ENCODE data around the gene MOGAT3. TPM values are rescaled to one million over a fixed set of nuclear protein-coding genes. Genes with fewer than 3 reads are reported as not detected.

The MOGAT3 gene
- total RNA-seq, 2 donors from 2014 or later = not detected

DNA sequence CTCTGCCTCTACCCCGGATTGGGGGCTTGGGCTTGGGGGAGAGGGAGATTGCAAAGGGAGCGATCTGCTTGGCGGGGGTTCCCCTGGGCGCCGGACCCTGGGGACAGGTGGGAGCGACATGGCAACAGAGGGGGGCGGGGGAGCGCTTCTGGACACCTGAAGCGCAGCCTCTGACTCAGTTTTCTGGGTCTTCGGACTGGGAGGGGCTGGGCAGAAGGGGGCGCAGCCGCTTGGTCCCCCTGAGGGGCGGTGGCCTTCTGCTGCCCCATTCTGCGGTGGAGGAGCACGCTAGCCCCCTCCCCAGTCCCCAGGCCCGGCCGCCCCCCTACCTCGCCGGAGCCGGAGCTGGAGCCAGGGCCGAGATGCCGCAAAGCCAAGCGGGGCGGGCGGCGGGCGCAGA lies 21.1 kb downstream of the MOGAT3 start:
- no peak for ATAC-seq
- intact Hi-C loops (cut with DNase I) = loop anchor here in 1 of 2 donors (10.0 kb wide), 1 partner anchor 285 kb away; the partner anchor contains the start of gene ACHE
- no peak for DNase-seq

DNA sequence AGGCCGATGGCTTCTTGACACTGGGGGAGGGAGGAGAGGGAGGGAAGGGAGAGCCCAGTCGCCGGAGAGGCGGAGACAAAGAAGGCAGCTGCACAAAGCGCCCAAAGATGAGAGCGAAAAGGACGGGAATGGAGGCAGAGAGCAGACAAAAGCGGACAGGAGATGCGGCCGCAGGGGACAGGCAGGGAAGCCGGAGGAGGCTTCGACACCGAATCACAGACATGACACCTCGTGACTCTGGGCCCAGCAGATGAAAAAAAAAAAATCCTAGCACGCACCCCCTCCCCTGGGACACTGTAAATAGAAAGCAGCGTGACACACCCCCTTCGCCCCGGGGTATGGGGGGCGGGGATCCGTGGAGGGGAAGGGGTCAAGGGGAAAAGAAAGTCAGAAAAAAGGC lies 21.7 kb downstream of the MOGAT3 start:
- no peak for DNase-seq
- ATAC-seq = no peak
- intact Hi-C loops (cut with DNase I) = loop anchor here in 1 of 2 donors (10.0 kb wide), 1 partner anchor 284 kb away; the partner anchor contains the start of gene ACHE

DNA sequence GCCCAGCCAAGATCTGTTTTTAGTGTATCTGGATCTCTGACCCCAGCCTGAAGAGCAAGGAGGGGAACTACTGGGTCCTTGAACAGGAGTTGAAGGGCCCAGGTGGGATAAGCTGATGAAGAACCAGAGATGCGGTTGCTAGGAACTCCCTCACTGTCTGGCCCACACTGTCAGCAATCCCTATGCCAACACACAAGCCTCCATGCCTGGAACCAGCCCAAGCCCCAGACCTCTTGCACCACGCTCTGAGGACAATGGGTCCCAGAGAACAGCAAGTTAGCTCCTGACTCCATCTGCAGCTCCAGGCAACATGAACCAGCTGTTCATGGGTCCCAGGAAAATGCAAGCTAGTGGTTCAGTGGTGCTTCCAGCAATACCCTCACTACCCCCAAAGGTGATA lies 23.2 kb downstream of the MOGAT3 start:
- intact Hi-C loops (cut with DNase I) = loop anchor here in 1 of 2 donors (10.0 kb wide), 1 partner anchor 283 kb away; the partner anchor contains the start of gene ACHE

GRCh38 chr7:101175664-101176063 lies 25.2 kb downstream of the MOGAT3 start:
- no peak for ATAC-seq
- intact Hi-C loops (cut with DNase I) = loop anchor here in 1 of 2 donors (10.0 kb wide), 1 partner anchor 281 kb away; the partner anchor contains the start of gene ACHE

More for the DNA sequence above, 23.2 kb downstream of the MOGAT3 start:
- no peak for DNase-seq
- ATAC-seq = no peak

DNA sequence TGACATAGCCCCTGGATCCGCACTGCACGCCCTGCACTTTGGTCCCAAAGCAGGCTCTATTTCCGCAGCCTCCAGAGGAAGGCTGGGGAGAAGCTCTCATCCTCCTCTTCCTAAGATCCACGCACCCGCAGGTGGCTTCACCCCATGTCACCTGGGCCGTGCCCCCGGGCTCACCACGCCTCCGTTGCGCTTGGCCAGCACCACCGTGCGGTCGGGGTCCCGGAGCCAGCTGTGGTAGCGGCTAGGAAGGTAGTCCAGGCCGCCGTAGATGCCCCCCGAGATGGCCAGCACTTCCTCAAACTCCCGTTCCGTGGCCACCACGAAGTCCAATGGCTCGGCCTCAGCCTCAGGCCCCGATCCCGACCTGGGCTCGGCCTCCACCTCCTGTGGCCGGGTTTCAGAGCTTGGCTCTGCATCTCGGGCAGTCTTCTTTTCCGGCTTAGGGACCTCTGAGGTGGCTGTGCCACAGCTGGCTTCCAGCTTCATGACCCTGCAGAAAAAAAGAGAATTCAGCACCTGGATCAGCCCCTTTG lies 26.4 kb downstream of the MOGAT3 start:
- intact Hi-C loops (cut with DNase I) = loop anchor here in 1 of 2 donors (10.0 kb wide), 1 partner anchor 280 kb away; the partner anchor contains the start of gene ACHE
- no peak for ATAC-seq
- no peak for DNase-seq

More at GRCh38 chr7:101175664-101176063, 25.2 kb downstream of the MOGAT3 start:
- DNase-seq = no peak

DNA sequence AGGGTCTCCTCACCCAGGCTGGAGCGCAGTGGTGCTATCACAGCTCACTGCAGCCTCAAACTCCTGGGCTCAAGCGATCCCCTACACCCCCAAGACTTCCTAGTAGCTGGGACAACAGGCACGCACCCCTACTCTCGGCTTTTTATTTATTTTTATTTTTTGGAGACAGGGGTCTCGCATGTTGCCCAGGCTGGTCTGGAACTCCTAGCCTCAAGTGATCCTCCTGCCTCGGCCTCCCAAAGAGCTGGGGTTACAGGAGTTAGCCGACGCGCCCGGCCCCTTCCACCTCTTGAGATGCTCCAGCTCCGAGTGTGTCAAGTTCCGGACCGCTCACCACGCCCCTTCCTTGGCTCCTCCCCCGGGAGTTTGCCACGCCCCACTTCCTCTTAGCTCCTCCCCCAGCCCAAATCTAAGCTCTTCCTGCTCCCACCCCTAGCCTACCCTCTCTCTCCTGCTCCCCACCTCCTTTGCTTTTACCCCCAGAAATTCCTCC lies 27.0 kb downstream of the MOGAT3 start:
- DNase-seq (no peak), ATAC-seq (peak in 1 of 2 donors; percentile 54)
- intact Hi-C loops (cut with DNase I) = loop anchor here in 1 of 2 donors (10.0 kb wide), 1 partner anchor 279 kb away; the partner anchor contains the start of gene ACHE

DNA sequence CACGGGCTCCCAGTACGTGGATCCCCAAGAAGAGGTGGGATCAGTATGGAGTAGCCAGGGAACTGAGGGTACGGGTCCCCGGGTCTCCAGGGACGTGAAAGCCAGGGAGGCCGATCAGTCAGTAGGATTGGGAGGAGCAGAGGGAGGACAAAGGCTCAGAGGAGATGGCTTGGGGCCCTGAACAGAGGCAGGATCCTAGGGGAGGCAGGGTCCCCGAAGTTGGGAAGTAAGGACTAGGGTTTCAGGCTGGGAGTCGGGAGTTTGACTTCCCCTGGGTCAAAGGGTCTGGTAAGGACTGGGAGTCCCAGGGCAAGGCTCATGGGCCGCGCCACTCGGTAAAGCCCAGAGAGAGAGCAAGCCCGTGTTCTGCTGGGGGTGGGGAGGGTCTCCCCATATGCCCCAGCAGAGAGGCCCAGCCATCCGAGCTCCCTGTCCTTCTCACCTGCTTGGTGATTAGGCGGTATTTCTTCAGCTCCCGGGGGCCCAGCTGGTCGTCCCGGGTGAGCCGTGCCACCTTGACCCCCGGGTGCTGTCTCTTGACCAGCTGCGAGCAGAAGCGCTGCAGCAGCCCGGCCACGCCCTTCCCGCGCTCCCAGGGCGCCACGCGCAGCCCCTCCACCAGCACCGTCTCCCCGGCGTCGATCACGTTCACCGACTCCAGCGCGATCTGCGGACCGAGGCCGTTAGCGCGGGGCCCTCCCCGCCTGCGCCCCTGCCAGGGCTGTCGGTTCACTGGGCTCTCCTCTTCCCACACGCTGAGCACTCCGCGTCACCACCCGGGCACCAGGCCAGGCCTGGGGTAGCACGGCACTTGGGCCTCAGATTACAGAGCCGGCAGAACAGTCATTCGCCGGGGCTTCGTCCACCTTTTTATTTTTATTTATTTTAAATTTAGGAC lies 27.7 kb downstream of the MOGAT3 start:
- peak; percentile 84 for DNase-seq
- intact Hi-C loops (cut with DNase I) = loop anchor here in 1 of 2 donors (10.0 kb wide), 1 partner anchor 278 kb away; the partner anchor contains the start of gene ACHE
- ATAC-seq = peak; percentile 65 to 81

DNA sequence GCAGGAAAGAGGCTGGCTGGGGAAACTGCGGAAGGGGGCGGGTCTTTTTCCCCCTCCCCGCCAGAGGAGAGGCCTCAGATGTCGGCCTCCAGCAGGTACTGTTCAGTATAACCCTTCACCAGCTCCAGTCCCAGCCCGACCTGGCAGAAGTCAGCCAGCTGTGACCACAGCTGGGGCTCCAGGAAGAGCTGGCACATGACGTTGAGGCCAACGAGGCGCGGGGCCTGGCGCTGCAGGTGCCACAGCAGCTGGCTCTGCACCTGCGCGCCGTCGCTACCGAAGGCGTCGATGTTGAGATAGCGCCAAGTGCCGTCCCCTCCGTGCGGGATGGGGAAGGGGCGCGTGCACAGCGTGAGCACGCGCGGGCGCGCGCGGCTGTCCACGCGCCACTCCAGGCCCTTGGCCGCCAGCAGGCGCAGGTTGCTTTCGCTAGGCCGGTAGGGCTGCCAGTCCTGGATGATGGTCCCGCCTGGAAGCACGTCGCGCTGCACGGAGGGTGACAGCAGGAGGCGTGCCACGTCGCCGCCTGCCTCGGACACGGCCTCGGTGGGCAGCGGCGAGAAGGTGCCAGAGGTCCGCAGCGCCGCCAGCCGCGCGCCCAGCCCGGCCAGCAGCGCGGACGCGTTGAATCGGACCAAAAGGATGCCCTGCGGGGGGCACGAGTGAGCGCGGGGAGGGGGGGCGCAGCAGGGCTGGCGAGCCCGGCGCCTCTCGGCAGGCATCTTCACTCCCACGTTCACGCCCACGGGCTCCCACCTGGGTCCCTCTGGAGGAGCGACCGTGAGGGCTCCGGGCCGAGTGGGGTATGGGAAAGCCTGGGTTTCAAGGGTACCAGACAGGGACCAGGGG lies 28.6 kb downstream of the MOGAT3 start:
- no peak for DNase-seq
- ATAC-seq = no peak
- intact Hi-C loops (cut with DNase I) = loop anchor here in 1 of 2 donors (10.0 kb wide), 1 partner anchor 277 kb away; the partner anchor contains the start of gene ACHE

DNA sequence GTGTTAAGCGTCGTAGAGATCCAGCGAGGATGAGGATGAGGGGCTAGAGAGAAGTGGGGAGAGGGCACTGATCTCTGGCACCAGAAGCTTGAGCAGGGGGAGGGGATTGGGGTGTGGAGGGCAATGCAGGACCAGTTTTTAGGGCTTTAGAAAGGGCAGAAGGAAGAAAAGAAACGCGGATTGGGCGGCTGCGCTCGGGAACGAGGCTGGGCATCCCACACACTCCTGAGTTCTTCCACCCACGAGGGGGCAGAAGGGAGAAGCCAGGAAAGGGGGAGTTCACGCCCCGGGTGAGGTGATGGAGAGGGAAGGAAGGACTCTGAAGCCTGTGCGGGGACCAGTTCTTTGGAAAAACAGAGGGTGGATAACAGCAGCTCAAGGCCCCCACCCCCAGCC lies 29.4 kb downstream of the MOGAT3 start:
- intact Hi-C loops (cut with DNase I) = loop anchor here in 1 of 2 donors (10.0 kb wide), 1 partner anchor 277 kb away; the partner anchor contains the start of gene ACHE
- DNase-seq (no peak), ATAC-seq (no peak)

GRCh38 chr7:101170617-101171441 lies 30.0 kb downstream of the MOGAT3 start:
- DNase-seq (no peak), ATAC-seq (no peak)
- intact Hi-C loops (cut with DNase I) = loop anchor here in 1 of 2 donors (10.0 kb wide), 1 partner anchor 276 kb away; the partner anchor contains the start of gene ACHE

- ATAC-seq = peak; percentile 38 to 41
- intact Hi-C loops (cut with DNase I) = loop anchor here in 1 of 2 donors (10.0 kb wide), 1 partner anchor 275 kb away; the partner anchor contains the start of gene ACHE
- peak; percentile 80 for DNase-seq
Measured at GRCh38 chr7:101169838-101170551, 30.8 kb downstream of the MOGAT3 start.

DNA sequence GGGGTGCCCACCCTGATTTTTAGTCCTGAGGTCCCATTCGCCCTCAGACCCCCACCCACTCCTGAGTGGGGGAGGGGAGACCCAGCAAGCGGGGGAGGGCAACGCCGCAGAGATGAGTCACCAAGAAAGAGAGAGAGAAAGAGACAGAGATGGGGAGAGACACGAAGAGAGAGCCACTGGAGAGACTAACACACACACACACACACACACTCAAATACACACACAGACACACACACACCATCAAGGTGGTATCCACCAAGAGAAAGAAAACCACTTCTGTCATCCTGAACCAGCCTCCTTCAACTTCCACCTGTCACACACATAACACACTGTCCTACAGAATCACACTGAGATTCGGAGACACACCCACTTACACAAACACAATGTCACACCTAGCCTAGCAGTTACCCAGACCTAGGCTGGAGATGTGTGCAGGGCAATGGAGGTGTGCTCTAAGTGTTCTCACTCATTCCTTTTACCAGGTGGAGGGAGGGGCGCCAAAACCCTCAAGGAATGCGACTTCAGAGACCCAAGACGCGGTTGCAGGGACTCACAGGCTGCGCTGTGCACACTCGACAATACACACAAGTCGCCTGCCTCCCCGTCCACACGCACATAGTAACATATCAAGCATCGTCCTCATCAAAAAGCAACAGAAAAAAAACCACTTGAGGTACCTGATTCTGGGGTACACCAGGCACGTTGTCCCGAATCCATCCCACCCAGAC lies 31.6 kb downstream of the MOGAT3 start:
- DNase-seq = no peak
- no peak for ATAC-seq
- intact Hi-C loops (cut with DNase I) = no loop called here

GRCh38 chr7:101168412-101169049 lies 32.3 kb downstream of the MOGAT3 start:
- intact Hi-C loops (cut with DNase I) = no loop called here
- ATAC-seq = no peak
- DNase-seq = no peak

DNA sequence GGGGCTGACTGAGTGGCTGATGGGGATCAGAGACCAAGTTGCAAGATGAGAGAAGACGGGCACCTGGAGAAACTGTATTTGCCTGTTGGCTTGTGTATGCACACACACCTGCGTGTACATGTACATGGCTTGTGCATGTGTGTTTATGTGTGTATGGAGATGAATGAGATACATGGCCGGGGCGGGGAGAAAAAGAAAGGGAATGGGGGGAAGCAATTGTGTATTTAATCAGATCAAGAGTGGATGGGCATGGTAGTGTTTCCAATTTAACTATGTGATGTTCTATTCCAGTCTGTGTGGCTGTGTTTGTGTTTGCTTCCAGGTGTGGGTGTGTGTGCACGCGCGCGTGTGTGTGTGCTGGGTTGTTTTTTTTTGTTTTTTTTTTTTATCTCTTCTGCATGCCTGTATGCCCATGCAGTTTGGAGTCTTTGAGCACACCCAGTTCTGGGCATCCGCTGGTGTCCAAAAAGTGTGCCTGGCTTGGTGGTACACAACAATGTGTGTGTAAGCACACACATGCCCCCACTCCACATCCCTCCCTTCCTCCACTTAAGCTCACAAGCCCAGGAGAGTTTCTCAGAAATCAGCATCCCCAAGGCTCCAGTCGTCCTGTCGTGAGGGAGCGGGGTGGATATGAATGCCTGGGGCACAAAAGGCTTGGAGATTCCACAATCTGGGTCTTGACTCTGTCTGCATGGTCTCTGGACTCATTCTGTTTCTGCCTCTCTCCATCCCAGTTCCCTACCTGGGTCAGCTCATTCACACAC lies 33.0 kb downstream of the MOGAT3 start:
- no peak for ATAC-seq
- DNase-seq = no peak
- intact Hi-C loops (cut with DNase I) = no loop called here

Data from left cardiac atrium (tissue), 4 donors.